GM19467 (cell line): Measurements from ENCODE around the gene TMEM14B.
"Not testable (repeated sequence)": the region's sequence is repeated elsewhere in the genome, so short reads cannot be mapped to it uniquely, and the experiment has no call there.

Source experiments
- ATAC-seq: cut with Tn5 transposase; IDR thresholded peaks from one replicate; pipeline ENCODE4 v1.9.1; 2021; ENCODE audit warnings: mild to moderate bottlenecking, moderate library complexity; ENCODE audit not compliant: unreplicated experiment

The TMEM14B gene

GRCh38 chr6:10747251-10747972 lies at the start of gene TMEM14B:
Gene TMEM14B, plus strand, starts transcription at chr6:10747805. Its CDS starts 1,441 bp downstream, at chr6:10749246.
- ATAC-seq, result peak; percentile 91

GRCh38 chr6:10713962-10714361 lies 33.6 kb upstream of the TMEM14B start:
- ATAC-seq, result no peak

DNA sequence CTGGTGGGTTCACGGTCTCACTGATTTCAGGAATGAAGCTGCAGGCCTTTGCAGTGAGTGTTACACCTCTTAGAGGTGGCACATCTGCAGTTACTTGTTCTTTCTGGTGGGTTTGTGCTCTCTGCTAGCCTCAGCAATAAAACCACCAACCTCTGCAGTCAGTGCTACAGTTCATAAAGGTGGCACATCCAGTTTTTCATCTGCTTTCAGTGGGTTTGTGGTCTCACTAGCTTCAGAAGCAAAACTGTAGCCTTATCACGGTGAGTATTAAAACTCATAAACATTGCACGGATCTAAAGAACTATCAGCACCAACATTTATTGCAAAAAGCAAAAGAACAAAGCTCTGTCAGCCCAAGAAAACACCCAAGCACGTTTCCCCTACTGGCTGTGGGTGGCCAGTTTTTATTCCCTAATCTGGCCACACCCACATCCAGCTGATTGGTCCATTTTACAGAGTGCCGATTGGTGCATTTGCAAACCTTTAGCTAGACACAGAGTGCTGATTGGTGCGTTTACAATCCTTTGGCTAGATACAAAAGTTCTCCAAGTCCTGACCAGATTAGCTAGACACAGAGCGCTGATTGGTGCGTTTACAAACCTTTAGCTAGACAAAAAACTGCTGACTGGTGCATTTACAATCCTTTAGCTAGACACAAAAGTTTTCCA lies 28.2 kb upstream of the TMEM14B start:
- no peak for ATAC-seq

DNA sequence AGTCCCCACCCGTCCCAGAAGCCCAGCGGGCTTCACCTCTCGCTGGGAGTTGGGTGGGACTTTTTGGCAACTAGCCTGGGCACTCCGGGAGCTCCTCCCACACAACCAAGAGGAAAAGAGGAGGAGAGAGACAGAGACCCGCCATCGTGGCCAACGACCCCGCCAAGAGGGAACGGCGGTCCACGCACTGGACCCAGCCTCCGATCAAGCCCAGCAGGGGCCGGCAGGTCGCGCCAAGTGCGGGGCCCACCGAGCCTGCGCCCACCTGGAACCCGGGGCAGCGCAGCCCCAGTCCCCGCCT lies 27.7 kb upstream of the TMEM14B start:
- ATAC-seq, result no peak

- ATAC-seq, result no peak
Observed at GRCh38 chr6:10720265-10720959, 27.2 kb upstream of the TMEM14B start.

DNA sequence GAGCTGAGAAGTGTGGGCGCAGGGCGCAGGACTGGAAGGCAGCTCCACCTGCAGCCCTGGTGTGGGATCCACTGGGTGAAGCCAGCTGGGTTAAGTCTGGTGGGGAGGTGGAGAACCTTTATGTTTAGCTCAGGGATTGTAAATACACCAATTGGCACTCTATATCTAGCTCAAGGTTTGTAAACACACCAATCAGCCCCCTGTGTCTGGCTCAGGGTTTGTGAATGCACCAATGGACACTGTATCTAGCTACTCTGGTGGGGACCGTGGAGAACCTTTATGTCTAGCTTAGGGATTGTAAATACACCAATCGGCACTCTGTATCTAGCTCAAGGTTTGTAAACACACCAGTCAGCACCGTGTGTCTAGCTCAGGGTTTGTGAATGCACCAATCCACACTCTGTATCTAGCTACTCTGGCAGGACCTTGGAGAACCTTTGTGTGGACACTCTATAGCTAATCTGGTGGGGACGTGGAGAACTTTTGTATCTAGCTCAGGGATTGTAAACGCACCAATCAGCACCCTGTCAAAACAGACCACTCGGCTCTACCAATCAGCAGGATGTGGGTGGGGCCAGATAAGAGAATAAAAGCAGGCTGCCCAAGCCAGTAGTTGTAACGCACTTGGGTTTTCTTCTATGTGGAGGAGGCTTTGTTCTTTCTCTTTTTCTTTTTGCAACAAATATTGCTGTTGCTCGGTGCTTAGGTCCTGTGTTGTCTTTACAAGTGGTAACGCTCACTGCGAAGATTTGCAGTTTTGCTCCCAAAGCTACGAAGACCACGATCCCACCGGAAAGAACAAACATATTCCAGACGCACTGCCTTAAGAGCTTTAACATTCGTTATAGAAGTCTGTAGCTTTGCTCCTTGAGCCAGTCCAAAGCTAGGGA lies 26.4 kb upstream of the TMEM14B start:
- not testable (repeated sequence) for ATAC-seq

DNA sequence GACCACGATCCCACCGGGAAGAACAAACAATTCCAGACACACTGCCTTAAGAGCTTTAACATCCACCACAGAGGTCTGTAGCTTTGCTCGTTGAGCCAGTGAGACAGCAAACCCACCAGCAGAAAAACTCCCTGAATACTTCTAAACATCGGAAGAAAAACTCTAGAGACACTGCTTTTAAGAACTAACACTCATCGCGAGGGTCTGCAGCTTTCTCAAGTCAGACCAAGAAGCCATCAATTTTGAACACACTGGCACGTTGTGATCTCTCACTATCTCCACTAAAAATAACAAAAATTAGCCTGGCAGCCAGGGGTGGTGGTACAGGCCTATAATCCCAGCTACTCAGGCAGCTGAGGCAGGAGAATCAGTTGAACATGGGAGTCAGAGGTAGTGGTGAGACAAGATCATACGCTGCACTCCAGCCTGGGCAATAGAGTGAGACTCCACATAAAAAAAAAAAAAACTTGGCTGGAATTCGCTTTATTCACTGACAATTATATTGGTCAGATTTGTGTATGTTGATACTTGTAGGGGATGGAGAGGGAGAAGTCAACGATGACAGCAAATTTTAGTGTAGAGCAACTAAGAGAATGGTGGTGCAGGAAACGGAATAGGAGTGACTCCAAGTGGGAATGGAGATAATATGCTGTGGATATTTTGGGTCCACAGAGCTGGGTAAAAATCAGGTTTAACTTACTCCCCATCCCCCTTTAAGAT lies 25.6 kb upstream of the TMEM14B start:
- ATAC-seq, result no peak

DNA sequence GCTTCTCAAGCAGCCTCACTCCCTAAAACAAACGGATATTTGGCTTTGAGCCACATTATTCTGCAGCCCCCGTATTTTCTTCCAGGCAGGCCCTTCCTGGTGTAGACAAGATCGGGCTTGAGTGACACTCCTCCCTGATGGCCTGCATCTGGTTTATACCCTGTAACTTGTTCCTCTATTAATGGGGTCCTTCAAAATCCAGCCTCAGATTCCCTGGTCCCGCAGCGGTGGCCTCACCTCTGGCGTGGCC lies 25.1 kb upstream of the TMEM14B start:
- ATAC-seq, result no peak

DNA sequence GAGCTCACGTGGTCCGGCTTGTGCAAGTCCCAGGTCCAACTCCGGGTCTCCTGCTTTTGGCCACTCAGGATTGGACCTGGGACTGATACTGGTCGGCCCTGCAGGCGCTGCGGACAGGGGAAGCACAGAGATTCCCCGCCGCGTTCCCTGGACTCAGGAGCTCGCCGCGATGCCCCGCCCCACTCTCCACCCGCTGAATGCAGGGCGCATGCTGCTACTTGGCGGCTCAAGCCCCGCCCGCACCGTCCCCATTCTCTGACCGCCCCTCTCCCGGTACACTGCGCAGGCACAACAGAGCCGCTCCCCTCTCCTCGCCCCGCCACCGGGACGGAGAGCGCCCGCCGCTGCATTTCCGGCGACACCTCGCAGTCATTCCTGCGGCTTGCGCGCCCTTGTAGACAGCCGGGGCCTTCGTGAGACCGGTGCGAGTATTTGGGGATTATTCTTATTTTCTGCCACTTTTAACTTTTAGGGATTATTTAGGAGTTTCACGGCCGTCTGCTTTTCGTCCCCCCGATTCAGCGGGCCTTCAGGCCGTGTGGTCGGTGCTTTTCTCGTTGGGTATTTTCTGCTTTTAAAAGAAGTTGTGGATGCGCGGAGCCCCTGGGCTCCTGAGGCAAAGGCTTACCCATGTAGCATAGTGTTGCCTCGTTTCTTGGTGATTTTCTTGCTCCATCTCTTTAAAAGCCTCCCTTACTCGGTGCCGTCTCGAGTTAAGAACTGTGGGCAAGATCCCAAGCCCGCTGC lies 24.6 kb upstream of the TMEM14B start, which contains the start of gene TMEM14C:
TSS of gene TMEM14C (plus strand) at position 251 of the 747 bp plus-strand sequence. CDS start 1,544 bp downstream, outside the sequence.
- peak; percentile 99 for ATAC-seq

DNA sequence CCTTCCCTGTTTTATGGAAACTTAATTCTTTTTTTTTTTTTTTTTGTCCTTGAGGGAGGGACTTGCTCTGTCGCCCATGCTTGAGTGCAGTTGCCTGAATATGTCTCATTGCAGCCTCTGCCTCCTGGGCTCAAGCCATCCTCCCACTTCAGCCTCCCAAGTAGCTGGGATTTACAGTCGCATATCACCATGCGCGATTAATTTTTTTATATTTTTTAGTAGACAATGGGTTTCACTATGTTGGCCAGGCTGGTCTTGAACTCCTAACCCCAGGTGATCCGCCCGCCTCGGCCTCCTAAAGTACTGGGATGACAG lies 24.1 kb upstream of the TMEM14B start:
- no peak for ATAC-seq

DNA sequence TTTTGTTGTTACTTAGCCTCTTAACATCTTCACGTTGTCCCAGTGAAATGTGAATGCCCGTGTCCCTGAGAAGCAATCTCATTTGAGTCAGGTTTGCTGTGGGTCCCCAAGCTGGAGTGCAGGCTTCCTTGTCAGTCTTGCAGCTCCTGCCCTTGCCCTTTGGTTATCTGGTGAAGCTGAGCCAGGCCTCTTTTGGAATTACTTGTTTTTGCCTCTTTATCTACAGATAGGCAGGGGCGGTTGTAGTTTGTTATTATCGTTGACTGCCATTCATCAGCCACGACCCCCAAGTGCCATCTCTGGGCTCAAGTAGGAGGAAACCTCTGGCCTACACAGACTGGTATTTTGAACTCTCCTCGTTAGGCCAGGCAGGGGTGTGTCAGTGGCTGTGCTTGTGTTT lies 22.6 kb upstream of the TMEM14B start:
- ATAC-seq, result no peak

- no peak for ATAC-seq
Observed at GRCh38 chr6:10725716-10726115, 21.9 kb upstream of the TMEM14B start.

DNA sequence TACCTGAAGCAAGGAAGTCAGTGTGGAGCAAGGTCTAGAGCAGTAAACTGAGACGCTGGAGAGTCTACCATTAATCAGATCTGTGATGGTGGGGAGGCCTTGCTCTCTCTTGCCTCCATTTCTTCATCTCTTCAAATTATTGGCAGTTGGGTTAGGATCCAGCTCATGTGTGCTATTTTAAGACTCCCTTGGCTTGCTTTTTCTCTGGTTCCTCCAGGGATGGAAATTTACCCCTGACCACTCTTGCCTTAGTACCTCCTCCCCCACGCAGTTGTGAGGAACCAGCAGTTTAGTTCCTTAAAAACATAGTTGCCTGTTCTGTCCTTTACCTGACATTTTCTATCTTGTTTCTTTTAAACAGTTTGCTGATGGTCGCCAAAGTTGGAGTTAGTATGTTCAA lies 17.4 kb upstream of the TMEM14B start:
- no peak for ATAC-seq

- ATAC-seq, result no peak
Observed at GRCh38 chr6:10733151-10733715, 14.4 kb upstream of the TMEM14B start.

DNA sequence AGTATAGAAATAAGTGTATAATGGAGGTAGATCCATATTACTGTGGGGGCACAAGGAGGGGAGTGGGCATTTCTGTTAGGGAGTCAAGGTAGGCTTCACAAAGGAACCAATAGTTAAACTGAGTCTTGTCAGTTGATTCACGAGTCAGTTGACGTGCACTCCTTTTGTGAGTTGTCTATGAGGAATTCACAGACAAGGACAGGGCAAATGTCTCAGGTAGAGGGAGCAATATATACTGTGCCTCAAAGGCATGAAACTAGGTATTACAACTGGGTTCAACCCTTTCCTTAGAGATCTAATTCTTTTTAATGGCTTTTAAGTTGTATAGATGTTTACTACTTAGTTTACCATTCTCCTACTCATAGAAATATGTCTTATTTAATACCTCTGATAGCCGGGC lies 13.7 kb upstream of the TMEM14B start:
- no peak for ATAC-seq

GRCh38 chr6:10736731-10737130 lies 10.9 kb upstream of the TMEM14B start:
- no peak for ATAC-seq

DNA sequence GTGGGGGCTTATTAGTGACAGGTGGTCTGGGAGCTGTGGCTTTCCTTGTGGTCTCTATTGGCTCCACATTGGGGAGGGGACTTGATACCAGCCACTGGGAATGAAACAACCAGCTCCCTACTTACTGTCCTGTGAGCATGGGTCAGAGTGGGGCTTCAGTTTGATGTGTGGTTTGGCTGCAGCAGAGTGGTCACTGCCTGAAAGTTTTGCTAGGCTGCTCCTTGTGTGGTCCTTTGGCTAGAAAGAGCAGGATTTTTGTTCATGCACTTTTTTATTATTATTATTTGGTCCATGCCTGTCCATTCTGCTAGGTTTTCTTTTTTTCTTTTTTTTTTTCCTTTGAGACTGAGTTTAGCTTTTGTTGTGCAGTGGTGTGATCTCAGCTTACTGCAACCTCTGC lies 7.5 kb upstream of the TMEM14B start:
- ATAC-seq, result no peak

- not testable (repeated sequence) for ATAC-seq
Observed at GRCh38 chr6:10741643-10742042, 6.0 kb upstream of the TMEM14B start.

GRCh38 chr6:10742251-10742650 lies 5.4 kb upstream of the TMEM14B start:
- ATAC-seq, result no peak

DNA sequence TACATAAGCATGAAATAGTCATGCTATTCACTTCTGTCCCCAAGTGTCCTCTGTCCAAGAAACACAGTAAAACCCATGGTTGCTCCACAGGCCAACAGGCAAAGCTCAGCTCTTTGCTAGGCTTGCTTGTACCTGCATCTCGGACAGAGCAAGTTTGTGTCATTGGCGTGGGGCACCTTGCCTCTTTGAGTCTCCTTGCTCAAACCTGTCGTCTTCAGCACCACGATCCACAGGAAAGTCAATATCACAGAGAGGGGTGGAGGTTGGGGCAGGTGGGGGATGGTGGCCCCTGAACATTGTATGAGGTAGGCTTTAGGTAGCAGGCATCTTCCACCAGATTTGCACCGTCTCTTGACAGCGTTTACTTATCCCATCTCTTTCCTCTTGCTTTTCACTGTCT lies 4.1 kb upstream of the TMEM14B start:
- no peak for ATAC-seq
